Fibroblast of skin of left quadriceps (primary cell): ENCODE data around the gene LRIG1.

Experiments
- DNase-seq, 2 experiments: peaks; one replicate each; pipeline ENCODE4 v3.0.0-alpha.2; 2013; ENCODE audit warnings: low read depth in 2 of 2

Gene LRIG1

GRCh38 chr3:66489115-66489514 lies 11.7 kb downstream of the LRIG1 start:
- no peak for DNase-seq

DNA sequence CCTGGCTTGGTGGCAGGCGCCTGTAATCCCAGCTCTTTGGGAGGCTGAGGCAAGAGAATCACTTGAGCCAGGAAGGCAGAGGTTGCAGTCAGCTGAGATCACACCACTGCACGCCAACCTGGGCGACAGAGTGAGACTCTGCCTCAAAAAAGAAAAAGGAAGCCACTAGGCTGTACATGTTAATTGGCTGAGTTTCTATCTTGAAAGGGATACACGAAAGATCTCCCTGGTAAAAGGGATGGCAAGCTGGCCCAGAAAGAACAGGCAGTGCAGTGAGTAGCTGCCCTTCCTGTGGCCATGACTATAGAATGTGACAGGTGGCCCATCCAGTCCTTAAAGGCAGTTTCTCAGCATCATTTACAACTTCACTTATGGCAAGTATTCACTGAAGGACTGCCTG lies 12.3 kb downstream of the LRIG1 start:
- DNase-seq, result no peak

GRCh38 chr3:66487465-66487864 lies 13.4 kb downstream of the LRIG1 start:
- no peak for DNase-seq

GRCh38 chr3:66486646-66487045 lies 14.2 kb downstream of the LRIG1 start:
- DNase-seq, result peak; percentile 85 to 87

DNA sequence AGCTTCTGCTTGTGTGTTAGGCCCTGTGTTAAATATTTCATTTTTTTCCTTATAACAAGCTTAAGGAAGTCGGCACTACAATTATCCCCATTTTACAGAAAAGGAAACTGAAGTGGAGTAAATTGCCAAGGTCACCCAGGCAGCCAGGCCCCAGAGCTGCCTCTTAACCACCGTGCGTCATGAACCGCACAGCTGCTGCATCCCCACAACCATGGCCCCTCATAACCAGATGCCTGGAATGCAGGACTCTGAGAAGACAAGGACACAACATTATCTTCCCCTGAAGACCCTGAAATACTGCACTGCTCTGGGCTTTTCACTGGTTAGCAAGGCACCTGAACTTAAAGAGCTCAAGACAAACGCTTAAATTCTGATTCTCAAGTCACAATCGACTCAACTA lies 14.6 kb downstream of the LRIG1 start:
- DNase-seq, result no peak

- no peak for DNase-seq
These were observed 15.4 kb downstream of the LRIG1 start for GRCh38 chr3:66485291-66485968.

- no peak for DNase-seq
These were observed 16.5 kb downstream of the LRIG1 start for GRCh38 chr3:66484106-66484844.

DNA sequence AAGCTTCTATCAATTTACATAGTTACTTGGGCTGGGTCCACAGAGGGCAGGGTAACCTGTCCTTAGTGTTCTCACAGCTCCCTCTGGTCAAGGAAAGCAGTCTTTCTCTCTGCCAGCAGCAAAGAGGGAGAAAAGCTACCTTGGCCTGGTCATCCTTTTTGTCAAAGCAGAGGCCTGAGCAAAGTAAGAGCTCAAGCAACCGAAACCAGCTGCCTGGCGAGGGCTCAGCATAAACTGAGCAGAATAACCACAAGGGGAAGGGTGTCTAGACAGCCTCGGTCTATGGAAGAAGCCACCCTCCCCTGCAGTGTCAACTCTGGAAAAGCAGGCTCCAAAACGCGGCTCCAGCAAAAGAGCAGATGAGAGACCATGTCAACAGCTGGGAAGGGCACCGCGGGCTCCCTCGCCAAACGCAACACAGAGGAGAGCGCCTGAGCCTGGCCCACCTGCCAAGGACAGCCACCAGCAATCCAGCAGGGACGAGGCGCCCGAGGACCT lies 17.4 kb downstream of the LRIG1 start:
- DNase-seq, result no peak

GRCh38 chr3:66483006-66483405 lies 17.8 kb downstream of the LRIG1 start:
- DNase-seq, result no peak

DNA sequence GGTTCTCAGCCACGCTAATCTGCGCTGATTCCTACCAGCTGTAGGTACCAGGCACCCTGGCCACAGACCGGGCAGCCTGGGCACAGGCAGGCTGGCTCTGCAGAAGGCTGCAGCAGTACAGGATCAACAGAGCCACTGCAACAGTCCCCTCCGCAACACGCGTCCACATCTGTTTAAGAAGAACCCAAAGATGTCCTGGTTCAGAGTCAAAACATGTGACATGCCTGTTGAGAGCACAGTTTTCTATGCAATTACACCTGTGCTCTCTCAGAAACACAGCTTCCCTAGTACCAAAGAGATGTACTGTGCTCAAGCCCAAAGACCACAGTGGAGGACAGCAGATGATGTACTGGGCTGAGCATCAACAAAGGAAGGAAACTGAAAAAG lies 18.8 kb downstream of the LRIG1 start:
- no peak for DNase-seq

DNA sequence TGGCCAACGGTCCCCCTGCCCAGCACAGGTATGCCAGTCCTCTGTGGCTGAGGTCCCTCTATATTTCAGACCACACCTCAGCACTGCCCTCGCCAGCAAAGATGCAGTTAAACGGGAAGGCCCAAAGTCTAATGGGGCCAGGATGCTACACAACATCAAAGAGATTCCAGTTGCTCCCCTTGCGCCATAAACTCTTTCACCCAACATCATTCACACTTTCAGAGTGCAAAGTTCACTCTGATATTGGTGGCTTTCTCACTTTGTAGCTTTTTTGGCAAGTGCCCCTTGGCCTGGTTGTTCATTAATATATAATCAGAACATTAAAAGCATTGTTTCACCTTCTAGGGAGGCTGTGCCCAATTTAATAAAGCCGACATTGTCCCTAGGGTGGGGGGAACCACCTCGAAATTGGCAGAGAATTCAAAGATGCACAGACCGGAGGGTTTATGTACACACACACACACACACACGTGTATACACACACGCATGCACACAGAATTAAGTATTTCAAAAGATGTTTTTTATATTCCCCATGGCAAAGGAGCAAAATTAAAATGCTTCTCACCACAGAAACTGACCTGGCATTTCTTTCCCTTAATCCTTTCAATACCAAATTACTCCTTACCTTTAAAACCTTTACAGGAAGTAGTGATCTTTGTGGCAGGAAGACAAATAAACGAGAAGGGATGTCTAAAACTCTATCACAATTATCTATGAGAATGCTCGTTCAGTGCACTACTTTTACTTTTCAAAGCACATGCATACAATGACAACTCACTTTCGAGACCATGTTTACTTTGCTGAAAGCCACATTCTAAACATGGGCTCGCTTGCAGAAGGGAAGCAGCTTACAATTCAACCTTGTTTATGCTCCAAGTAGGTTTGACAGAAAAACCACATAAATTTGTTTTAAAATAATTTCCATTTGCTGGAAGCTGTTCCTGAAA lies 19.5 kb downstream of the LRIG1 start:
- no peak for DNase-seq

DNA sequence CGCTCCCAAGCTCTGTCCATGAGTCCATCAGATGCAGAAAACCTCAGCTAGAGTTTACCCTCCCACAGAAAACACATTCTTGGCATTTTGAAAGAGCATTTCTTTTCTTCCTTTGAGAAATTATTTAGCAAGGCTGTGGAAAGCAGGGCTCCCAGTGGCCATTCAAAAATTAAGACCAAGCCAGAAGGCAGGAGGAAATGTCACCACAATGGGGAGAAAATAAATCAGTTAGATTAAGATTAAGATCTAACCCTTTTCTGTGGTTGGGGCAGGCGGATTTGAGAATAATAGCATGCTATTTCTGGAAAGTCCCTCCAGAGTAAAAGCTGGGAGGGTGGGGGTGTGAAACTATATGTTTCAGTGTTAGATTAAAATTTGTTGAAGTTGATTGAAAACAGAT lies 20.2 kb downstream of the LRIG1 start:
- peak in 1 of 2 experiments; percentile 57 for DNase-seq

GRCh38 chr3:66479532-66479947 lies 21.3 kb downstream of the LRIG1 start:
- no peak for DNase-seq

- DNase-seq, result no peak
These were observed 21.9 kb downstream of the LRIG1 start for GRCh38 chr3:66478960-66479359.

DNA sequence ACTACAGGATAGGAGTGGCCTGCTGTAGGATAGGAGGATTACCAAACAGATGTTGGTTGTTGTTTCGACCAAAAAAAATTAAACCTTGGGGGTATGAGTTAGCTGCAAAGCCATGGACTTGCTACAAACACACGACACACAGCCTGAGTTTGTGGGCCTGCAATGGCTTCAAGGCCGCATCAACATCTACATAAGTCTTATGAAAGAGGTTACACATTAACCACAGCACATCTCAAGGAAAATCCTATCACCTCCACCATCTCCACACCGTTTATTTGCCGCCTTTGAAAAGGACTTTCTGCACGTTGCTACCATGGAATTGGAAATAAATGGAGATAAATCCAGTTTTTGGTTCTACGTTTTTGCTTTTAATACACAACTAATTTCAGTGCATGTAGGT lies 23.0 kb downstream of the LRIG1 start:
- no peak for DNase-seq

GRCh38 chr3:66476852-66477381 lies 23.9 kb downstream of the LRIG1 start:
- no peak for DNase-seq

GRCh38 chr3:66475386-66476020 lies 25.3 kb downstream of the LRIG1 start:
- no peak for DNase-seq

GRCh38 chr3:66473692-66474091 lies 27.1 kb downstream of the LRIG1 start:
- DNase-seq, result peak in 1 of 2 experiments; percentile 44

DNA sequence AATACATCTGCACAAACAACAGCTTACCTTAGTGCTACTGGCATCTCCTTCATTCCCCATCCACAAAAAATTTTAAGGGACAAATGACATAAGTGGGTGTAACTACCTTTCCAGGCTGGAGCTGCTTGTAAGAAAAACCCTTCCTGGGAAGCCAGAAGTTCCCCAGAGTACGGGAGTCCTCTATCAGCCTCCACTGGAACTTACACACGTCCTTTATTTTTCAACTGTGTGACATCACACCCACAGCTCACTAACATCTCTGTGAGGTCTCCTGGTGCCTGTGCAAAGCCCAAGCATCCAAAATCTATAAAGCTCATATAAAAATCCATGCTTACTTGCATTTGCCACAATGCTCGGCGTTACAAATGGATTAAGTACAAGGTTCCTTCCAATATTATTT lies 27.6 kb downstream of the LRIG1 start:
- no peak for DNase-seq

DNA sequence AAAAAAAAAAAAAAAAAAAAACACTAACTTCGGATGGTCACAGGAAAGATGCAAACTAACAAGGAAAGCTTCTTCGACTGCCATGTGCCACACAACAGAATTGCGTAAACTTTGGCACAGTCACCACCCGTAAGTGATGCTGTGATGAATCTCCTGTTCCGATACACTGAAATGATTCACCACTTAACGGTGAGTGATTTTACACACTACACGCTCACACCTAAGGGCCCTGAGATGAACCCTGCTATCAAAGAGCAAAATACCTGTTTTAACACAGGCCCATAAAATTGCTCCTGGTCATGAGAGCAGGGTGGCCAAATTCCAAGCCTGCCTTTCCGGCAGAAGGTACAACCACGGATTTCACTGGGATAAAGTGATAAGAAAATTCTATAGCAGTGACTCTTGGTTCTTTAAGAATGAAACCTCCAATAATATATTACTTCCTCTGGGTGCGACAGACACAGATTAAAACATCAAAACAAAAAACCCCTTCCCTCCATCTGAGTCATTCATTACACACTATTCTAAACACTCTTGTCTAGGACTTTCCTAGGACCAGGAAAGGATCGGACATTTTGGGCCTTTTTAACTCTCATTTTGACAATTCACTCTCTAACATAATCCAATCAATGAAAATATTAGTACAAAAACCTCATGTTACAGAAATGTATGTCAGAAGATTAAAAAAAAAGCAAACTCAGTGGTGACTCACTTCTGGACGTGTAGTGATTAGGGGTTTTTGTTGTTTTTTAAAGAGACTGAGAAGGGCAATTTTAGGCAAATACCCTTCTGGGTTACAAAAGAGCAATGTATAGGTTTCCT lies 28.3 kb downstream of the LRIG1 start:
- no peak for DNase-seq
